Measurements from ENCODE around the gene EGFL6. TPM values are rescaled to one million over a fixed set of nuclear protein-coding genes. Genes with fewer than 3 reads are reported as not detected.
"Not testable (repeated sequence)": the region's sequence is repeated elsewhere in the genome, so short reads cannot be mapped to it uniquely, and the experiment has no call there.

The EGFL6 gene
- polyA plus RNA-seq, 3 donors = 18.3 to 19.5 (median 19.2) TPM

DNA sequence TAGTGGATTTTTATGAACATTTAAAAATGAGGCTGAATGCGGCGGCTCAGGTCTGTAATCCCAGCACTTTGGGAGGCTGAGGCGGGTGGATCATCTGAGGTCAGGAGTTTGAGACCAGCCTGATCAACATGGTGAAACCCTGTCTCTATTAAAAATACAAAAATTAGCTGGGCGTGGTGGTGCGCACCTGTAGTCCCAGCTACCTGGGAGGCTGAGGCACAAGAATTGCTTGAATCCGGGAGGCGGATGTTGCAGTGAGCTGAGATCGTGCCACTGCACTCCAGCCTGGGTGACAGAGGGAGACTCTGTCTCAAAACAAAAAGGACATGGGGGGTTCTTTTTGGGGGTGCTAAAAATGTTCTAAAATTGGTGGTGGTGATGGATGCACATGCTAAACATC is 100.4 kb downstream of the EGFL6 start:
- DNase-seq (ENCODE audit: extremely low read depth in 1 of 11, low read depth in 9 of 11, low spot score in 4 of 11) = not testable (repeated sequence)

DNA sequence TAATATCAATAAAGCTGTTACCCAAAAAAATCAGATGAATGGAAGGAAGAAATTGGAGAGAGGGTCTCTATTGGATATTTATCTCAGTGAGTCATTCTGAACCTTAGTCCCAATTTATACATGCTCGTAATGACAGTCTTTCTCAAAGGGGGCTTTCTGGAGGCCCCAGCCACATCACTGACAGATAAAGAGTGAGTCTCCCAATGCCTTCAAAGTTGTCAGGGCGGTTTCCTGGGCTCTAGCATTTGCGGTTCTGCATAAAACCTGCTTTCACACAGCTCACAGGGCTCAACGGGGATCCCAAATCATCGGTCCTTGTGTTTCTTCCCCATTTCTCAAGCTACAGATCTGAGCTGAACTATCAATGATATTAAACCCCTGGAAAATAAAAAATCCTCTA is 100.8 kb downstream of the EGFL6 start:
- no peak for DNase-seq (ENCODE audit: extremely low read depth in 1 of 11, low read depth in 9 of 11, low spot score in 4 of 11)

DNA sequence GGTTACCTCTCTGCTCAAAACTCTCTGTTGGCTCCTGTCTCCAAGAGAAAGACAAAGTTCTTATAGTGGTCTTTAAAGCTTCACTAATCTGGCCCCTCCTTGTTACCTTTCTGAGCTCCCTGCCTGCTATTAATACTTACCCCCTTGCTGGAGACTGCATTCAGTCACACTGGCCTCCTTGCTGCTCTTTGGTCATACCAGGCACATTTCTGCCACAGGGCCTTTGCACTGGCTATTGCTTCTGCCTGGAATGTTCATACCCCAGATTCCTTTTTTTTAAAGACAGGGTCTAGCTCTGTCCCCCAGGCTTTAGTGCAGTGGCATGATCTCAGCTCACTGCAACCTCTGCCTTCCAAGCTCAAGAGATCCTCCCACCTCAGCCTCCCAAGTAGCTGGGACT is 103.6 kb downstream of the EGFL6 start:
- no peak for DNase-seq (ENCODE audit: extremely low read depth in 1 of 11, low read depth in 9 of 11, low spot score in 4 of 11)

DNA sequence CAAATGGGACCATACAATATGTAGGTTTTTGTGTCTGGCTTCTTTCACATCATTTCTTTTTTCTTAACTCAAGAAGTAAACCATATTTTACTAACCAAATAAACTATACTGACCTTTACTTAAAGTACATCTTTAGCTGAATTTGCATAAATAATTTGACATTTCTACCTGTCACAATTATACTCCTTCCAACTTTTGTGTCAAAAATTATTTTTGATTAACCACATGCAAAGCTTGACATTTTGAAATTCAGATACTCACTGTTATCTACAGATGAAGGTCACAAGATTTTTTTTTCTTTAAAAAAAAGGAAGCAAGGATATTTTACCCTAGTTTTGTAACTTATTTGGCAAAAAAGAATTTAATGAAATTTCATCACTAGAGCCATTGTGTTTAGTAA is 107.5 kb downstream of the EGFL6 start:
- DNase-seq (ENCODE audit: extremely low read depth in 1 of 11, low read depth in 9 of 11, low spot score in 4 of 11) = no peak

DNA sequence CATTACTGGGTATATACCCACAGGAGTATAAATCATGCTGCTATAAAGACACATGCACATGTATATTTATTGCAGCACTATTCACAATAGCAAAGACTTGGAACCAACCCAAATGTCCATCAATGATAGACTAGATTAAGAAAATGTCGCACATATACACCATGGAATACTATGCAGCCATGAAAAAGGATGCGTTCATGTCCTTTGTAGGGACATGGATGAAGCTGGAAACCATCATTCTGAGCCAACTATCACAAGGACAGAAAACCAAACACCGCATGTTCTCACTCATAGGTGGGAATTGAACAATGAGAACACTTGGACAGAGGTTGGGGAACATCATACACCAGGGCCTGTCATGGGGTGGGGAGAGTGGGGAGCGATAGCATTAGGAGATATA is 110.3 kb downstream of the EGFL6 start:
- DNase-seq (ENCODE audit: extremely low read depth in 1 of 11, low read depth in 9 of 11, low spot score in 4 of 11) = not testable (repeated sequence)

DNA sequence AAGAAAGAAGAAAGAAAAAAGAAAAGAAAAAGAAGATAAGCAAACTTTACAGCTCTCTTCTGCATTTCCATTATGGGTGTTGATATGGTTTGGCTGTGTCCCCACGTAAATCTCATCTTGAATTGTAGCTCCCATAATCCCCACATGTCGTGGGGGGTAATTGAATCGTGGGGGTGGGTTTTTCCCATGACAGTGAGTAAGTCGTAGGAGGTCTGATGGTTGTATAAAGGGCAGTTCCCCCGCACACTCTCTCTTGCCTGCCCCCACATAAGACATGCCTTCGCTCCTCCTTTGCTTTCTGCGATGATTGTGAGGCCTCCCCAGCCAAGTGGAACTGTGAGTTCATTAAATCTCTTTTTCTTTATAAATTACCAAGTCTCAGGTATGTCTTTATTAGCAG is 112.2 kb downstream of the EGFL6 start:
- DNase-seq (ENCODE audit: extremely low read depth in 1 of 11, low read depth in 9 of 11, low spot score in 4 of 11) = no peak

Other genes with a start within 250 kb of the EGFL6 start
- gene ATXN3L, start 249.5 kb upstream of the EGFL6 start, polyA plus RNA-seq (ENCODE audit: insufficient read length in 3 of 3) = not detected
- 1 to 10 TPM; 5.5 to 6.1 (median 6.0) TPM for gene TCEANC, start 83.5 kb downstream of the EGFL6 start, polyA plus RNA-seq (ENCODE audit: insufficient read length in 3 of 3)
- gene RAB9A, start 119.5 kb downstream of the EGFL6 start, polyA plus RNA-seq (ENCODE audit: insufficient read length in 3 of 3) = 10 to 100 TPM; 22.9 to 29.3 (median 25.4) TPM
- 10 to 100 TPM; 13.7 to 25.8 (median 21.4) TPM for gene TRAPPC2, start 165.0 kb downstream of the EGFL6 start, polyA plus RNA-seq (ENCODE audit: insufficient read length in 3 of 3)
- 10 to 100 TPM; 35.5 to 72.5 (median 43.3) TPM for gene OFD1, start 165.1 kb downstream of the EGFL6 start, polyA plus RNA-seq (ENCODE audit: insufficient read length in 3 of 3)
- 10 to 100 TPM; 18.9 to 24.4 (median 21.8) TPM for gene GPM6B, start 247.5 kb downstream of the EGFL6 start, polyA plus RNA-seq (ENCODE audit: insufficient read length in 3 of 3)

Data from renal cortex interstitium (tissue), 11 donors.